ENCODE results near the gene MEGF11. TPM values are rescaled to one million over a fixed set of nuclear protein-coding genes. Genes with fewer than 3 reads are reported as not detected.

MEGF11 gene
- total RNA-seq, 1 experiment from 2014 or later, result 1.2 TPM

- no CpG with 5 or more reads among the region's 2 CpGs for WGBS (ENCODE audit: extremely low coverage, insufficient read length, low lambda C conversion rate)
- Mint-ChIP-seq H3K36me3 (ENCODE audit: insufficient read depth in 1 of 3, low read depth in 3 of 3) (no peaks in the 10 kb centered on the region; a peak in 1 of 7 replicates), H3K27me3 (ENCODE audit: low read depth) (no peaks in the 10 kb centered on the region; the same call in 1 of the 2 replicates), H3K27ac (no peak overlapping the region), H3K4me3 (no peak overlapping the region), H3K9me3 (no peaks in the 10 kb centered on the region), H3K4me1 (peaks cover 22 to 30% of the 10 kb centered on the region in 2 experiments)
- Histone ChIP-seq H3K23me2 (ENCODE audit: insufficient read length, low read depth, low read length, poor library complexity, severe bottlenecking) (no peaks in the 10 kb centered on the region), H2BK5ac (ENCODE audit: insufficient read length, low read length) (no peak overlapping the region), H4K8ac (replicated peaks; ENCODE audit: insufficient read length, low read depth, low read length) (no peak overlapping the region), H3T11ph (ENCODE audit: low read length) (no peak overlapping the region), H2AFZ (ENCODE audit: low read length) (no peak overlapping the region), H3K4me2 (ENCODE audit: insufficient read depth, insufficient read length, low read length) (no peak overlapping the region), H2BK12ac (ENCODE audit: insufficient read length, low read depth, low read length) (no peak overlapping the region), H4K91ac (ENCODE audit: insufficient read length, low read depth, low read length) (no peak overlapping the region), H3K9ac (ENCODE audit: extremely low read depth, insufficient read length, low read length) (no peak overlapping the region), H4K20me1 (ENCODE audit: control insufficient read depth, insufficient read depth, insufficient read length) (no peaks in the 10 kb centered on the region), H3K23ac (ENCODE audit: insufficient read length, low read depth, low read length) (no peak overlapping the region), H3K9me3 (ENCODE audit: control insufficient read depth, low read depth, low read length) (no peaks in the 10 kb centered on the region), H2BK15ac (ENCODE audit: low read depth, low read length) (no peak overlapping the region), H3K27me3 (ENCODE audit: insufficient read depth, low read length) (no peaks in the 10 kb centered on the region), H3K18ac (ENCODE audit: insufficient read length, low read depth, low read length) (no peak overlapping the region), H3K14ac (ENCODE audit: insufficient read depth, low read length) (no peak overlapping the region; the same call in 1 of the 2 replicates), H2BK120ac (ENCODE audit: low read depth, low read length, poor library complexity, severe bottlenecking) (no peak overlapping the region), H3K27ac (ENCODE audit: insufficient read length, low read depth, low read length) (no peak overlapping the region), H3K79me1 (ENCODE audit: insufficient read depth, low read depth, low read length, poor library complexity, severe bottlenecking) (no peaks in the 10 kb centered on the region), H3K4me1 (ENCODE audit: insufficient read depth, low read length) (no peaks in the 10 kb centered on the region), H2AK5ac (ENCODE audit: insufficient read length, low read length) (no peak overlapping the region), H3K4ac (ENCODE audit: low read depth, low read length) (no peak overlapping the region), H3K79me2 (ENCODE audit: insufficient read depth, low read length) (no peaks in the 10 kb centered on the region), H4K5ac (ENCODE audit: insufficient read length, low read depth, low read length) (no peak overlapping the region), H3K56ac (ENCODE audit: insufficient read length, low read depth, low read length) (no peak overlapping the region), H2BK20ac (ENCODE audit: low read depth, low read length, poor library complexity, severe bottlenecking) (no peak overlapping the region)
- no peak for TF ChIP-seq CTCF (conservative IDR thresholded peaks at IDR 0.05)
- no peak for DNase-seq
Observed at GRCh38 chr15:66148187-66148586, 105.4 kb downstream of the MEGF11 start.
